Vagina (tissue), 2 donors: Measurements from ENCODE around the gene CDIP1.

ENCODE experiments used
- CTCF ChIP-seq, 3 experiments: fragments of 450-650 bp in 2 of 3; fragments of 200-600 bp in 1 of 3; sonication (generic) in 1 of 3; IDR thresholded peaks; one replicate each; pipeline ENCODE4 v1.5.1; 2017 to 2019; ENCODE audit warnings: antibody characterized with exemption in 3 of 3, mild to moderate bottlenecking in 2 of 3, moderate library complexity in 2 of 3
- POLR2A ChIP-seq, 2 donors: fragments of 450-650 bp; IDR thresholded peaks; one replicate each; pipeline ENCODE4 v1.6.1; 2017; ENCODE audit warnings: antibody characterized with exemption in 2 of 2, mild to moderate bottlenecking in 2 of 2, moderate library complexity in 2 of 2

DNA sequence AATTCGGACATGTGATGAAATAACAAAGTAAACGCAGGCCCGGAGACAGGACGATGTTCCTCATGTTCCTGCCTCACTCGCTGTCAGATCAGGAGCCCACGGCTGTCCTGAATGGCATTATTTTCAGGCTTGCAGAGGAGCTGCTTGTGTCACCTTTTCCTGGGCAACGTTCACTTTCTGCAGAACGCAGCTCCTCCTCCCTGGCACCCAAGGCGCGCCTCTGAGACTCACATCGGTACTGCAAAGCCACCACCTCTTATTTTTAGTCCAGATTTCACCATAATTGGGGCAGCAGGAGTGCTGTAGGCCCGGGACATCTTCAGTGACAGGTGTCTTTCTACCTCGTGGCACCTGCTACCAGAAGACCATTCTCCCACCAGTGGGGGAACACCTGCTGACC is 9.6 kb upstream of the CDIP1 start:
- TF ChIP-seq CTCF (IDR thresholded peaks at IDR 0.05) (no peak), POLR2A (IDR thresholded peaks at IDR 0.05) (no peak)
